Lower leg skin (tissue), 3 donors: ENCODE results near the gene GRK2.

Experiments used
- CTCF ChIP-seq, 3 donors: fragments of 450-650 bp; IDR thresholded peaks; one replicate each; pipeline ENCODE4 v1.5.1; 2016; ENCODE audit warnings: antibody characterized with exemption in 3 of 3, mild to moderate bottlenecking in 3 of 3, moderate library complexity in 2 of 3
- POLR2A ChIP-seq, 2 donors: fragments of 450-650 bp; IDR thresholded peaks; one replicate each; pipeline ENCODE4 v1.6.1; 2016 to 2017; ENCODE audit warnings: antibody characterized with exemption in 2 of 2, mild to moderate bottlenecking in 1 of 2, moderate library complexity in 1 of 2

GRCh38 chr11:67239783-67240575 lies 26.3 kb upstream of the GRK2 start:
- TF ChIP-seq CTCF (IDR thresholded peaks at IDR 0.05) (no peak), POLR2A (IDR thresholded peaks at IDR 0.05) (peak in 1 of 2 donors; percentile 60)
